ENCODE measurements around the gene DIO1.

DNA sequence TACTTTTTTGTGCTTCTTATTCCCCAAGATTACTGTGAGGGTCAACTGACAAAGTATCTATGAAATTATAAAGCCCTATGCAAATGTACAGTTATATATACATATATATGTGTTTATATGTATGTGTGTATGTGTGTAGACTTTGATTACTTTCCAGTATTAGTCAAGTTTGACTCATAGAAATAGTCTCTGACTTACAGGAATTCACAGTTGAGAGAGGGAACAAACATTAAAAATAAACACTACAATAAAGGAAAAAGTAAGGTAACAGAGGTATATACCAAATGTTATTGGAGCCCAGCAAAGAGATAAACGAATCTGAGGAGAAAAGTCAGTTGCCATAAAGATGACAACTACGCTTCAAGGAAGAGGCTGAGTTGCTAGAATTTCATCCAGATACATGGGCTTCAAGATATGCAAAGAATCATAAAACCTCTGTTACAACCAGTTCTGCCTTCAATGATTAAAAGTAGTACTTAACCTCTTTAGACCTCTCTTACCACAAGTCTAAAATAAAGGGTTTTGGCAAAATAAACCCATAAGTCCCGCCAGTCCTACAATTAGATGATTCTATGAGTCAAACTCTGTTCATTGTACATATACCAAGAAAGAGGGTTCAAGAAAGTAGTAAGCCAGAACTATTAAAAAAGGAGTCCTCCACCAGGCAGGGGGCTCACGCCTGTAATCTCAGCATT, 44.3 kb downstream of the DIO1 start:
- TF ChIP-seq, protein P1, sequence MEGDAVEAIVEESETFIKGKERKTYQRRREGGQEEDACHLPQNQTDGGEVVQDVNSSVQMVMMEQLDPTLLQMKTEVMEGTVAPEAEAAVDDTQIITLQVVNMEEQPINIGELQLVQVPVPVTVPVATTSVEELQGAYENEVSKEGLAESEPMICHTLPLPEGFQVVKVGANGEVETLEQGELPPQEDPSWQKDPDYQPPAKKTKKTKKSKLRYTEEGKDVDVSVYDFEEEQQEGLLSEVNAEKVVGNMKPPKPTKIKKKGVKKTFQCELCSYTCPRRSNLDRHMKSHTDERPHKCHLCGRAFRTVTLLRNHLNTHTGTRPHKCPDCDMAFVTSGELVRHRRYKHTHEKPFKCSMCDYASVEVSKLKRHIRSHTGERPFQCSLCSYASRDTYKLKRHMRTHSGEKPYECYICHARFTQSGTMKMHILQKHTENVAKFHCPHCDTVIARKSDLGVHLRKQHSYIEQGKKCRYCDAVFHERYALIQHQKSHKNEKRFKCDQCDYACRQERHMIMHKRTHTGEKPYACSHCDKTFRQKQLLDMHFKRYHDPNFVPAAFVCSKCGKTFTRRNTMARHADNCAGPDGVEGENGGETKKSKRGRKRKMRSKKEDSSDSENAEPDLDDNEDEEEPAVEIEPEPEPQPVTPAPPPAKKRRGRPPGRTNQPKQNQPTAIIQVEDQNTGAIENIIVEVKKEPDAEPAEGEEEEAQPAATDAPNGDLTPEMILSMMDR (IDR thresholded peaks at IDR 0.05; ENCODE audit: poor library complexity), result no peak
- TF ChIP-seq EZH2 (IDR thresholded peaks at IDR 0.05; ENCODE audit: borderline replicate concordance), result no peak

Data from hepatocyte (in vitro differentiated cells).